Neural cell (in vitro differentiated cells): ENCODE results near the gene B4GALNT3. TPM values are rescaled to one million over a fixed set of nuclear protein-coding genes. Genes with fewer than 3 reads are reported as not detected.

ENCODE experiments used
- H2AFZ ChIP-seq: fragments of 200-600, 300-800 bp; sonication (generic), shearing (Covaris generic); 2 replicates; pipeline ENCODE4 v1.6.0; 2014; ENCODE audit warnings: low read depth, mild to moderate bottlenecking, antibody characterized with exemption, low read length, moderate library complexity
- H3F3A ChIP-seq: fragments of 200-600 bp; shearing (Covaris generic); 2 replicates; pipeline ENCODE4 v1.6.1; 2016; ENCODE audit warnings: mild to moderate bottlenecking, moderate library complexity, mixed read lengths, antibody characterized with exemption, low read length; ENCODE audit not compliant: insufficient read depth, poor library complexity, severe bottlenecking
- H3K27ac ChIP-seq: fragments of 200-600, 300-800 bp; sonication (generic), shearing (Covaris generic); 2 replicates; pipeline ENCODE4 v1.5.1; 2014; ENCODE audit warnings: mild to moderate bottlenecking, low read length, moderate library complexity
- H3K27me3 ChIP-seq: fragments of 300-800, 200-600 bp; sonication (generic), shearing (Covaris generic); 2 replicates; pipeline ENCODE4 v1.6.0; 2014; ENCODE audit warnings: mild to moderate bottlenecking, low read depth, low read length, moderate library complexity; ENCODE audit not compliant: insufficient read depth
- H3K36me3 ChIP-seq: fragments of 300-800, 200-600 bp; sonication (generic), shearing (Covaris generic); 2 replicates; pipeline ENCODE4 v1.5.1; 2014; ENCODE audit warnings: mild to moderate bottlenecking, antibody characterized with exemption, low read length, moderate library complexity; ENCODE audit not compliant: insufficient read depth
- H3K4me2 ChIP-seq: fragments of 300-800, 200-600 bp; sonication (generic), shearing (Covaris generic); 2 replicates; pipeline ENCODE4 v1.6.0; 2014; ENCODE audit warnings: mild to moderate bottlenecking, low read length
- H3K4me3 ChIP-seq: fragments of 300-800, 200-600 bp; sonication (generic), shearing (Covaris generic); 2 replicates; pipeline ENCODE4 v1.5.1; 2014; ENCODE audit warnings: mild to moderate bottlenecking, low read length, moderate library complexity
- H3K79me2 ChIP-seq: fragments of 200-600 bp; shearing (Covaris generic); replicated peaks from 2 replicates; pipeline ENCODE4 v1.6.0; 2014; ENCODE audit warnings: mild to moderate bottlenecking, low read length, moderate library complexity; ENCODE audit not compliant: insufficient read depth
- H3K9ac ChIP-seq: fragments of 300-800, 200-600 bp; sonication (generic), shearing (Covaris generic); 2 replicates; pipeline ENCODE4 v1.6.1; 2016; ENCODE audit warnings: mild to moderate bottlenecking, low read length, mixed read lengths
- H3K9me2 ChIP-seq: fragments of 200-600 bp; shearing (Covaris generic); 2 replicates; pipeline ENCODE4 v1.6.1; 2016; ENCODE audit warnings: mild to moderate bottlenecking, low read length, mixed read lengths; ENCODE audit not compliant: insufficient read depth
- H3K9me3 ChIP-seq: fragments of 200-600, 300-800 bp; sonication (generic), shearing (Covaris generic); 2 replicates; pipeline ENCODE4 v1.6.1; 2016; ENCODE audit warnings: mild to moderate bottlenecking, mixed run types, low read length, moderate library complexity, mixed read lengths
- H4K20me1 ChIP-seq: fragments of 200-600 bp; shearing (Covaris generic); 2 replicates; pipeline ENCODE4 v1.6.1; 2016; ENCODE audit warnings: mild to moderate bottlenecking, mixed run types; ENCODE audit not compliant: insufficient read depth
- CTCF ChIP-seq: fragments of 450-650 bp; IDR thresholded peaks from 2 replicates; pipeline ENCODE4 v1.5.1; 2014; ENCODE audit warnings: antibody characterized with exemption, mild to moderate bottlenecking, moderate library complexity; ENCODE audit not compliant: poor library complexity, severe bottlenecking
- EP300 ChIP-seq: fragments of 450-650 bp; conservative IDR thresholded peaks from 2 replicates; pipeline ENCODE4 v1.6.1; 2014; ENCODE audit warnings: antibody characterized with exemption, mild to moderate bottlenecking, moderate library complexity; ENCODE audit not compliant: poor library complexity, severe bottlenecking
- EZH2 ChIP-seq: fragments of 200-600, 300-800 bp; shearing (Covaris generic), sonication (generic); IDR thresholded peaks from 2 replicates; pipeline ENCODE4 v1.6.1; 2014; ENCODE audit warnings: antibody characterized with exemption, low read length, borderline replicate concordance, mild to moderate bottlenecking; ENCODE audit not compliant: insufficient read depth, poor library complexity, severe bottlenecking
- MXI1 ChIP-seq: fragments of 450-650 bp; conservative IDR thresholded peaks from 2 replicates; pipeline ENCODE4 v1.6.1; 2014; ENCODE audit warnings: antibody characterized with exemption, mild to moderate bottlenecking; ENCODE audit not compliant: poor library complexity, severe bottlenecking
- POLR2AphosphoS5 ChIP-seq: IDR thresholded peaks from 2 replicates; pipeline ENCODE4 v1.6.1; 2012
- RAD21 ChIP-seq: fragments of 450-650 bp; conservative IDR thresholded peaks from 2 replicates; pipeline ENCODE4 v1.6.1; 2014; ENCODE audit warnings: antibody characterized with exemption, mild to moderate bottlenecking, moderate library complexity
- REST ChIP-seq: IDR thresholded peaks from 2 replicates; pipeline ENCODE4 v1.6.1; 2012; ENCODE audit warnings: borderline replicate concordance
- SMC3 ChIP-seq: fragments of 450-650 bp; conservative IDR thresholded peaks from 2 replicates; pipeline ENCODE4 v1.6.1; 2014; ENCODE audit warnings: antibody characterized with exemption, mild to moderate bottlenecking, moderate library complexity; ENCODE audit not compliant: poor library complexity
- TAF1 ChIP-seq: IDR thresholded peaks from 2 replicates; pipeline ENCODE4 v1.6.1; 2012; ENCODE audit warnings: low read depth
- polyA plus RNA-seq: library from polyadenylated mRNA; depleted of rRNA; stranded (reverse); fragments of >200 nt; gene quantifications from 2 replicates; pipeline ENCODE4 v1.2.3, GENCODE V29; 2014

Gene B4GALNT3
- polyA plus RNA-seq, 1 donor from 2014 or later: 6.7 TPM

GRCh38 chr12:480831-481816 lies 21.4 kb downstream of the B4GALNT3 start:
- no peak overlapping the region for H3K4me3 ChIP-seq
- no peak overlapping the region for H3K4me2 ChIP-seq
- no peaks in the 10 kb centered on the region for H3K27me3 ChIP-seq
- TF ChIP-seq EZH2 (no peak), POLR2AphosphoS5 (no peak), EP300 (no peak), TAF1 (no peak), MXI1 (no peak), CTCF (no peak), REST (no peak), RAD21 (no peak), SMC3 (no peak)
- H3K36me3 ChIP-seq: no peaks in the 10 kb centered on the region
- H3K27ac ChIP-seq: no peak overlapping the region
- H3K79me2 ChIP-seq: no peaks in the 10 kb centered on the region
- no peaks in the 10 kb centered on the region for H3F3A ChIP-seq
- H3K9ac ChIP-seq: no peak overlapping the region
- H4K20me1 ChIP-seq: no peaks in the 10 kb centered on the region
- H3K9me3 ChIP-seq: no peaks in the 10 kb centered on the region
- no peaks in the 10 kb centered on the region for H3K9me2 ChIP-seq
- H2AFZ ChIP-seq: no peak overlapping the region

GRCh38 chr12:482061-482460 lies 22.3 kb downstream of the B4GALNT3 start:
- no peaks in the 10 kb centered on the region for H3K36me3 ChIP-seq
- no peak overlapping the region for H3K9ac ChIP-seq
- H3K27me3 ChIP-seq: no peaks in the 10 kb centered on the region
- no peaks in the 10 kb centered on the region for H3K9me3 ChIP-seq
- H2AFZ ChIP-seq: no peak overlapping the region
- no peak overlapping the region for H3K4me2 ChIP-seq
- no peaks in the 10 kb centered on the region for H3K79me2 ChIP-seq
- no peak overlapping the region for H3K4me3 ChIP-seq
- H3K9me2 ChIP-seq: no peaks in the 10 kb centered on the region
- H3K27ac ChIP-seq: no peak overlapping the region
- no peaks in the 10 kb centered on the region for H4K20me1 ChIP-seq
- TF ChIP-seq REST (no peak), CTCF (no peak), EP300 (no peak), MXI1 (no peak), SMC3 (no peak), POLR2AphosphoS5 (no peak), TAF1 (no peak), RAD21 (no peak), EZH2 (no peak)
- no peaks in the 10 kb centered on the region for H3F3A ChIP-seq
